Measurements from ENCODE around the gene DIP2C. TPM values are rescaled to one million over a fixed set of nuclear protein-coding genes. Genes with fewer than 3 reads are reported as not detected.

Gene DIP2C
- polyA plus RNA-seq, 1 of the 3 experiments (the other 2 are of a cell fraction), result 8.7 TPM

GRCh38 chr10:308101-308500 is 381.4 kb downstream of the DIP2C start:
- Histone ChIP-seq H3K4me1 (ENCODE audit: control insufficient read depth in 1 of 2, insufficient read depth in 2 of 2, low read depth in 1 of 2, low read length in 1 of 2) (peaks cover 11 to 12% of the 10 kb centered on the region in 2 experiments; a peak in 2 of 4 replicates), H4K20me1 (ENCODE audit: insufficient read depth) (no peaks in the 10 kb centered on the region), H3F3A (replicated peaks; ENCODE audit: insufficient read depth) (peaks cover 3% of the 10 kb centered on the region), H3K27me3 (ENCODE audit: insufficient read depth) (no peaks in the 10 kb centered on the region), H3K36me3 (replicated peaks in 1 of 2; ENCODE audit: control insufficient read depth in 1 of 2, insufficient read depth in 2 of 2, low read length in 1 of 2) (peaks cover 4 to 5% of the 10 kb centered on the region in 2 experiments), H3K79me2 (ENCODE audit: insufficient read depth) (no peaks in the 10 kb centered on the region), H3K9me2 (no peaks in the 10 kb centered on the region), H3K4me3 (ENCODE audit: low read depth in 2 of 2, low read length in 1 of 2) (no peak overlapping the region), H3K9ac (no peak overlapping the region), H3K9me3 (no peaks in the 10 kb centered on the region), H3K4me2 (no peak overlapping the region), H3K27ac (ENCODE audit: low read depth in 2 of 2, low read length in 1 of 2) (no peak overlapping the region), H2AFZ (ENCODE audit: low read depth) (no peak overlapping the region)
- TF ChIP-seq, protein P1, sequence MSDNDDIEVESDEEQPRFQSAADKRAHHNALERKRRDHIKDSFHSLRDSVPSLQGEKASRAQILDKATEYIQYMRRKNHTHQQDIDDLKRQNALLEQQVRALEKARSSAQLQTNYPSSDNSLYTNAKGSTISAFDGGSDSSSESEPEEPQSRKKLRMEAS (IDR thresholded peaks at IDR 0.05; ENCODE audit: low read depth), result no peak
- TF ChIP-seq ELF1 (IDR thresholded peaks at IDR 0.05) (no peak), RCOR1 (IDR thresholded peaks at IDR 0.05; ENCODE audit: low read length) (no peak), GABPA (IDR thresholded peaks at IDR 0.05; ENCODE audit: low read depth) (no peak), ZBTB33 (IDR thresholded peaks at IDR 0.05; ENCODE audit: borderline replicate concordance, low read depth) (no peak), CHD2 (IDR thresholded peaks at IDR 0.05; ENCODE audit: low read length, partially characterized antibody) (no peak), JUND (IDR thresholded peaks at IDR 0.05) (no peak), MEF2A (IDR thresholded peaks at IDR 0.05; ENCODE audit: borderline replicate concordance, low read depth) (no peak), SMC3 (IDR thresholded peaks at IDR 0.05; ENCODE audit: low read depth, low read length) (no peak), USF2 (IDR thresholded peaks at IDR 0.05; ENCODE audit: borderline replicate concordance, low read depth, low read length) (no peak), EZH2phosphoT487 (IDR thresholded peaks at IDR 0.05; ENCODE audit: borderline replicate concordance, low read depth) (no peak), EP300 (IDR thresholded peaks at IDR 0.05; ENCODE audit: borderline replicate concordance in 1 of 2, low read depth in 1 of 2, low read length in 1 of 2) (no peak), FOXM1 (IDR thresholded peaks at IDR 0.05; ENCODE audit: low read depth) (no peak), RFX5 (IDR thresholded peaks at IDR 0.05; ENCODE audit: low read length) (no peak), PBX3 (IDR thresholded peaks at IDR 0.05) (no peak), FOSL2 (IDR thresholded peaks at IDR 0.05; ENCODE audit: borderline replicate concordance, low read depth) (no peak), TCF12 (IDR thresholded peaks at IDR 0.05) (no peak), RAD21 (IDR thresholded peaks at IDR 0.05; ENCODE audit: low read length) (no peak), REST (IDR thresholded peaks at IDR 0.05; ENCODE audit: low read depth, low read length) (no peak)
- DNase-seq, result no peak
- 98% methylated on average over 7 of the region's 11 CpGs for WGBS (ENCODE audit: low lambda C conversion rate)
- CTCF ChIA-PET, result no interaction called here
- POLR2A ChIA-PET, result no interaction called here
